Osteocyte (in vitro differentiated cells): ENCODE data around the gene ADAMTS9. TPM values are rescaled to one million over a fixed set of nuclear protein-coding genes. Genes with fewer than 3 reads are reported as not detected.

ENCODE experiments used
- DNase-seq: peaks from one replicate; pipeline ENCODE4 v3.0.0; 2021; ENCODE audit warnings: mixed read lengths; ENCODE audit not compliant: unreplicated experiment; ENCODE audit errors: extremely low spot score
- H3K27ac Mint-ChIP-seq: one replicate; pipeline ENCODE4 v1.8.0; 2021; ENCODE audit warnings: mild to moderate bottlenecking, mixed read lengths; ENCODE audit not compliant: unreplicated experiment
- H3K27me3 Mint-ChIP-seq: one replicate; pipeline ENCODE4 v1.8.0; 2021; ENCODE audit warnings: mixed read lengths; ENCODE audit not compliant: unreplicated experiment
- H3K36me3 Mint-ChIP-seq: one replicate; pipeline ENCODE4 v1.8.0; 2021; ENCODE audit warnings: mixed read lengths; ENCODE audit not compliant: unreplicated experiment
- H3K4me1 Mint-ChIP-seq: one replicate; pipeline ENCODE4 v1.8.0; 2021; ENCODE audit warnings: mixed read lengths; ENCODE audit not compliant: unreplicated experiment
- H3K4me3 Mint-ChIP-seq: one replicate; pipeline ENCODE4 v1.8.0; 2021; ENCODE audit warnings: mild to moderate bottlenecking, moderate library complexity, mixed read lengths; ENCODE audit not compliant: unreplicated experiment
- H3K9me3 Mint-ChIP-seq: one replicate; pipeline ENCODE4 v1.8.0; 2021; ENCODE audit warnings: mixed read lengths; ENCODE audit not compliant: unreplicated experiment
- total RNA-seq: library from RNA; stranded (reverse); gene quantifications from 2 replicates; pipeline ENCODE4 v1.2.1, GENCODE V29; 2021
- TF ChIP-seq, protein P1 (sequence below): fragments of 200-600 bp; sonication (generic); IDR thresholded peaks from 2 replicates; pipeline ENCODE4 v1.5.0; 2021; ENCODE audit warnings: antibody characterized with exemption, mild to moderate bottlenecking, moderate library complexity

The ADAMTS9 gene
- total RNA-seq, 1 donor from 2014 or later = 1.5 TPM

GRCh38 chr3:64600246-64600950 is 87.4 kb downstream of the ADAMTS9 start:
- Mint-ChIP-seq H3K27ac (no peak overlapping the region), H3K36me3 (no peaks in the 10 kb centered on the region), H3K4me3 (no peak overlapping the region), H3K27me3 (no peaks in the 10 kb centered on the region), H3K9me3 (no peaks in the 10 kb centered on the region), H3K4me1 (peaks cover 3% of the 10 kb centered on the region)
- TF ChIP-seq, protein P1, sequence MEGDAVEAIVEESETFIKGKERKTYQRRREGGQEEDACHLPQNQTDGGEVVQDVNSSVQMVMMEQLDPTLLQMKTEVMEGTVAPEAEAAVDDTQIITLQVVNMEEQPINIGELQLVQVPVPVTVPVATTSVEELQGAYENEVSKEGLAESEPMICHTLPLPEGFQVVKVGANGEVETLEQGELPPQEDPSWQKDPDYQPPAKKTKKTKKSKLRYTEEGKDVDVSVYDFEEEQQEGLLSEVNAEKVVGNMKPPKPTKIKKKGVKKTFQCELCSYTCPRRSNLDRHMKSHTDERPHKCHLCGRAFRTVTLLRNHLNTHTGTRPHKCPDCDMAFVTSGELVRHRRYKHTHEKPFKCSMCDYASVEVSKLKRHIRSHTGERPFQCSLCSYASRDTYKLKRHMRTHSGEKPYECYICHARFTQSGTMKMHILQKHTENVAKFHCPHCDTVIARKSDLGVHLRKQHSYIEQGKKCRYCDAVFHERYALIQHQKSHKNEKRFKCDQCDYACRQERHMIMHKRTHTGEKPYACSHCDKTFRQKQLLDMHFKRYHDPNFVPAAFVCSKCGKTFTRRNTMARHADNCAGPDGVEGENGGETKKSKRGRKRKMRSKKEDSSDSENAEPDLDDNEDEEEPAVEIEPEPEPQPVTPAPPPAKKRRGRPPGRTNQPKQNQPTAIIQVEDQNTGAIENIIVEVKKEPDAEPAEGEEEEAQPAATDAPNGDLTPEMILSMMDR = no peak
- DNase-seq = no peak

DNA sequence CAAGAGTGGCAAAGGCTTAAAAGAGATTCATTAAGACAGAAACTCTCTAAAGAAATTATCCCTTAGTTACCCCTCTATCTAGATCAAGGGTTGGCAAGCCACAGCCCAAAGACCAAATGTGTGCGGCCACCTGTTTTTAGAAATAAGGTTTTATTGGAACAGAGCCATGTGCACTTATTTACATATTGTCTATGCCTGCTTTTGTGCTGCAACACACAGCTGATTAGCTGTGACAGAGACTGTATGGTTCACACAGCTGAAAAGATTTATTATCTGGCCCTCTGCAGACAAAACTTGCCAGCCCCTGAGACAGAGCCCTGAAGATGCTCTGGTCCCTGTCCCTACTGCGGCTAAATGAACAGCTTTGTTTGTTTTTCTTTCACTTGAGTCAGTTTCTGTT is 88.1 kb downstream of the ADAMTS9 start:
- DNase-seq = no peak
- H3K27me3 Mint-ChIP-seq = no peaks in the 10 kb centered on the region
- H3K4me3 Mint-ChIP-seq = no peak overlapping the region
- no peaks in the 10 kb centered on the region for H3K9me3 Mint-ChIP-seq
- H3K4me1 Mint-ChIP-seq = peaks cover 9% of the 10 kb centered on the region
- H3K36me3 Mint-ChIP-seq = no peaks in the 10 kb centered on the region
- TF ChIP-seq, protein P1 = no peak
- H3K27ac Mint-ChIP-seq = no peak overlapping the region

DNA sequence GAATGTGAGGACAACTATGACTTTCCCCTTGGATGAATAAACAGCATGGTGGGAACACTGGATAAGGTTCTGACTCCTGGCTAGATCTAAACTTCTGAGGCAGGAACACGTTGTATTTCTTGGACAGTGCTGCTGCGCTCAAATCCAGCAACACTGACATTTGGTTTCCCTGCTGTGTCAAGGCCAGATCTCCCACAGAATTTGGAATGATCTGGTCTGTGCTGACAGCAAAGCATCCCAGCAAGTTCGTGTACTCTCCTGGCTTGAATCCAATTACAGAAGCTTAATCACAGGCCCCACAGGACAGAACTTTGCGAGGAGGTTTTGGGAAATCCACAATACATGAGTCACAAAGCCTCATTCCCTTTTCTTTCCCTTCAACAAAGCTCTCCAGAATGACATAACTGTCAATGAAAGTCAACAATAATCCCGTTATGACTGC is 92.5 kb downstream of the ADAMTS9 start:
- no peak for DNase-seq
- Mint-ChIP-seq H3K4me1 (peaks cover 9% of the 10 kb centered on the region), H3K36me3 (no peaks in the 10 kb centered on the region), H3K27me3 (no peaks in the 10 kb centered on the region), H3K4me3 (no peak overlapping the region), H3K27ac (peak overlapping the region; percentile 11), H3K9me3 (no peaks in the 10 kb centered on the region)
- TF ChIP-seq, protein P1 = no peak

DNA sequence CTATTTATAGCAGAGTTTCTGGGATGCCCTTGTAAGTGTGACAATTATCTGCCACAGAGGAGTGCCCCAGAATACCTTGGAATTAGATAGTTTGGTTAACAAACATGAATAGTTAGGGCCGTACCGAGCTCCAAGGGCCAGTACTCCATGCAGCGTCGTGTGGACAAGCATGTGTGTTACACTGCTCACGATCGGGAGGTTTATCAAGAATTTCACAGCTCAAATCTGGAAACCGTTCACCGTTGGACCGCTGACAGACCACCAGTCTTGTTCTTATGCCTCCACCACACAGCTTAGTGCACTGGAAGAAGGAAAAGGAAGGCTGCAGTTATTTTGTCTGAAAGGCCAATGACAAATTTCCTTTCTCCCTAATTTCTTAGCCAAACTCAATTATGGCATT is 93.7 kb downstream of the ADAMTS9 start:
- Mint-ChIP-seq H3K4me3 (no peak overlapping the region), H3K9me3 (no peaks in the 10 kb centered on the region), H3K4me1 (peaks cover 9% of the 10 kb centered on the region), H3K36me3 (no peaks in the 10 kb centered on the region), H3K27me3 (no peaks in the 10 kb centered on the region), H3K27ac (no peak overlapping the region)
- DNase-seq = no peak
- TF ChIP-seq, protein P1 = no peak

DNA sequence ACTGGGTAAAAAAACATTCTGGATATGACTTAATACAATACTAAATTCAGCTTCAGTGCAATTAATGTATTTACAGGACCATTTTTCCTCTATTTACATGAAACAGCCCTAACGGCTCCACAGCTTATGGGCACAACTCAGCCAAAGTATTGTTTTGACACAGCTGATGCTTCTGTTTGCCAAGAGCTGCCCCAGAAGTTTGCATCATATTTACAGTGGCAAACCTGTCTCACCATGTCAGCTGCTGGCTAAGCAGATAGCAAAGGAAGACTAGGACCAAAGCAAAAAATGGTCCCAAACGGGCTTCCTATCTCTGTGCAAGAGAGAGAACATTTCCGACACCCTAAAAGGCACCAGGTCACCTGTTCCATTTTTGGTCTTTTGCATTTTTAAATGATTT is 94.5 kb downstream of the ADAMTS9 start:
- Mint-ChIP-seq H3K36me3 (no peaks in the 10 kb centered on the region), H3K4me3 (no peak overlapping the region), H3K27ac (no peak overlapping the region), H3K9me3 (no peaks in the 10 kb centered on the region), H3K27me3 (no peaks in the 10 kb centered on the region), H3K4me1 (peaks cover 9% of the 10 kb centered on the region)
- TF ChIP-seq, protein P1 = no peak
- DNase-seq = no peak
